SKM-1 treated with dmso at 0.1 percent for 144 hours (cell line): ENCODE measurements around the gene TEP1.
"Not testable (repeated sequence)": the region's sequence is repeated elsewhere in the genome, so short reads cannot be mapped to it uniquely, and the experiment has no call there.

Experiments used
- DNase-seq: peaks from one replicate; lab custom pipeline; 2025; ENCODE audit not compliant: unreplicated experiment; lab: John Stamatoyannopoulos, UW

The TEP1 gene

GRCh38 chr14:20343862-20344220 is 69.5 kb downstream of the TEP1 start:
- DNase-seq: no peak

- DNase-seq: peak; percentile 91
Measured at GRCh38 chr14:20343092-20343861, 70.0 kb downstream of the TEP1 start, which contains the start of gene PARP2. PARP2 (plus strand) TSS chr14:20343635; CDS start chr14:20343642, 7 bp downstream.

- DNase-seq: no peak
Measured at GRCh38 chr14:20341646-20342045, 71.7 kb downstream of the TEP1 start.

GRCh38 chr14:20341032-20341431 is 72.3 kb downstream of the TEP1 start:
- DNase-seq: not testable (repeated sequence)

GRCh38 chr14:20334017-20334416 is 79.3 kb downstream of the TEP1 start:
- DNase-seq: no peak

- DNase-seq: no peak
Measured at GRCh38 chr14:20333494-20333841, 79.8 kb downstream of the TEP1 start.

GRCh38 chr14:20332788-20333493 is 80.4 kb downstream of the TEP1 start, which contains the start of gene CCNB1IP1:
CCNB1IP1 (minus strand) TSS chr14:20333279; CDS start chr14:20316523, 16,756 bp downstream.
- peak; percentile 60 for DNase-seq

- no peak for DNase-seq
Measured at GRCh38 chr14:20332431-20332787, 80.9 kb downstream of the TEP1 start.

- no peak for DNase-seq
Measured at GRCh38 chr14:20331053-20331613, 82.2 kb downstream of the TEP1 start.

- no peak for DNase-seq
Measured at GRCh38 chr14:20329355-20329754, 83.9 kb downstream of the TEP1 start.

- DNase-seq: no peak
Measured at GRCh38 chr14:20328705-20329104, 84.6 kb downstream of the TEP1 start.

- DNase-seq: peak; percentile 16
Measured at GRCh38 chr14:20327005-20327869, 86.1 kb downstream of the TEP1 start.

GRCh38 chr14:20317720-20318119 is 95.6 kb downstream of the TEP1 start:
- no peak for DNase-seq
